HCT116 (cell line): ENCODE results near the gene SUN2. TPM values are rescaled to one million over a fixed set of nuclear protein-coding genes. Genes with fewer than 3 reads are reported as not detected.

Source experiments
- ATAC-seq: fragments of 200-7000 bp; cut with Tn5 transposase; 2 replicates; pipeline ENCODE4 v1.9.1; 2020; ENCODE audit warnings: mild to moderate bottlenecking, moderate library complexity
- BruUV-seq: library from RNA; stranded (reverse); fragments of 400-500 nt; replicated peaks from 2 replicates; lab custom pipeline; 2021; lab: Mats Ljungman, UMichigan
- CTCF ChIA-PET: fragments of 300-600 bp; sonication (Branson Sonifier 250); formaldehyde crosslinking; loops from one replicate; lab custom pipeline; 2021; ENCODE audit warnings: antibody characterized with exemption; lab: Charles Lee
- POLR2A ChIA-PET: fragments of 300-600, 350-600 bp; sonication (Branson Sonifier 250); formaldehyde crosslinking; loops from one replicate; lab custom pipeline; 2021; ENCODE audit warnings: antibody characterized with exemption; lab: Charles Lee
- RAD21 ChIA-PET, 2 experiments: fragments of 300-600 bp; sonication (Branson Sonifier 250); formaldehyde crosslinking; loops; one replicate each; lab custom pipeline; 2023; ENCODE audit warnings: low total read pairs in 2 of 2; ENCODE audit not compliant: uncharacterized antibody in 2 of 2, unreplicated experiment in 2 of 2, low non-redundant PET in 1 of 2; lab: Charles Lee
- DNase-seq: peaks from one replicate; pipeline ENCODE4 v3.0.0-alpha.2; 2010; ENCODE audit warnings: low read depth, low spot score
- H2AFZ ChIP-seq: fragments of 200-600 bp; shearing (Covaris generic), sonication (generic); 2 replicates; pipeline ENCODE4 v1.6.1; 2017; ENCODE audit warnings: low read depth, mixed run types, mixed read lengths, antibody characterized with exemption, low read length; ENCODE audit not compliant: poor library complexity, severe bottlenecking
- H3K27ac ChIP-seq: 2 replicates; pipeline ENCODE4 v1.5.1; 2012; ENCODE audit warnings: low read depth, low read length
- H3K27me3 ChIP-seq: fragments of 200-600 bp; sonication (generic); 2 replicates; pipeline ENCODE4 v1.6.1; 2016; ENCODE audit warnings: mixed run types, low read length, mixed read lengths; ENCODE audit not compliant: insufficient read depth
- H3K36me3 ChIP-seq, 2 experiments: fragments of 200-500 bp in 1 of 2; fragments of 200-600 bp in 1 of 2; sonication (Bioruptor generic) in 1 of 2; sonication (generic) in 1 of 2; 2 replicates each; pipeline versions ENCODE4 v1.5.1 to v1.6.1; 2014 to 2016; ENCODE audit warnings: low read length in 2 of 2, inconsistent platforms in 1 of 2, mixed read lengths in 1 of 2, mixed run types in 1 of 2; ENCODE audit not compliant: insufficient read depth in 2 of 2, control insufficient read depth in 1 of 2
- H3K4me1 ChIP-seq, 2 experiments: fragments of 200-600 bp in 1 of 2; sonication (generic) in 1 of 2; 2 replicates each; pipeline versions ENCODE4 v1.5.1 to v1.6.1; 2012 to 2017; ENCODE audit warnings: low read length in 2 of 2, inconsistent platforms in 1 of 2, mild to moderate bottlenecking in 1 of 2, mixed read lengths in 1 of 2, mixed run types in 1 of 2, moderate library complexity in 1 of 2; ENCODE audit not compliant: insufficient read depth in 2 of 2, control insufficient read depth in 1 of 2
- H3K4me2 ChIP-seq: fragments of 200-600 bp; sonication (generic); 2 replicates; pipeline ENCODE4 v1.6.1; 2017; ENCODE audit warnings: mixed run types, low read length, mixed read lengths
- H3K4me3 ChIP-seq, 2 experiments: fragments of 200-600 bp in 1 of 2; sonication (generic) in 1 of 2; replicated peaks in 1 of 2; 2 replicates each; pipeline ENCODE4 v1.5.1; 2011 to 2016; ENCODE audit warnings: low read length in 2 of 2, control low read depth in 1 of 2, low read depth in 1 of 2, mild to moderate bottlenecking in 1 of 2, mixed read lengths in 1 of 2, mixed run types in 1 of 2
- H3K79me2 ChIP-seq: fragments of 200-600 bp; sonication (generic); 2 replicates; pipeline ENCODE4 v1.6.1; 2017; ENCODE audit warnings: mild to moderate bottlenecking, mixed run types, low read length, moderate library complexity, mixed read lengths; ENCODE audit not compliant: insufficient read depth
- H3K9ac ChIP-seq: fragments of 200-600 bp; sonication (generic); 2 replicates; pipeline ENCODE4 v1.6.1; 2016; ENCODE audit warnings: low read length, mixed read lengths
- H3K9me2 ChIP-seq: fragments of 200-600 bp; sonication (generic), shearing (Covaris generic); 2 replicates; pipeline ENCODE4 v1.6.1; 2017; ENCODE audit warnings: mixed run types, mild to moderate bottlenecking, moderate library complexity; ENCODE audit not compliant: insufficient read depth
- H3K9me3 ChIP-seq, 2 experiments: fragments of 200-500 bp in 1 of 2; fragments of 200-600 bp in 1 of 2; sonication (Bioruptor generic) in 1 of 2; sonication (generic) in 1 of 2; 2 replicates each; pipeline ENCODE4 v1.6.1; 2014 to 2017; ENCODE audit warnings: low read length in 2 of 2, mixed read lengths in 2 of 2, inconsistent platforms in 1 of 2, low read depth in 1 of 2, mild to moderate bottlenecking in 1 of 2, mixed run types in 1 of 2, moderate library complexity in 1 of 2; ENCODE audit not compliant: control insufficient read depth in 1 of 2, insufficient read depth in 1 of 2
- H4K20me1 ChIP-seq: fragments of 200-600 bp; sonication (generic), shearing (Covaris generic); 2 replicates; pipeline ENCODE4 v1.6.1; 2017; ENCODE audit warnings: mixed run types, mild to moderate bottlenecking, moderate library complexity; ENCODE audit not compliant: insufficient read depth
- CBX3 ChIP-seq: IDR thresholded peaks from 2 replicates; pipeline ENCODE4 v1.6.1; 2012; ENCODE audit warnings: low read depth
- EGR1 ChIP-seq: IDR thresholded peaks from 2 replicates; pipeline ENCODE4 v1.6.1; 2012; ENCODE audit warnings: low read depth
- EZH2 ChIP-seq: fragments of 200-600 bp; sonication (generic); IDR thresholded peaks from 2 replicates; pipeline ENCODE4 v1.6.1; 2017; ENCODE audit warnings: antibody characterized with exemption, mixed run types
- POLR2A ChIP-seq: IDR thresholded peaks from 2 replicates; pipeline ENCODE4 v1.7.0; 2011; ENCODE audit warnings: borderline replicate concordance; ENCODE audit not compliant: insufficient read depth, insufficient read length; ENCODE audit errors: extremely low read depth
- POLR2AphosphoS5 ChIP-seq: IDR thresholded peaks from 2 replicates; pipeline ENCODE4 v1.6.1; 2011; ENCODE audit warnings: mild to moderate bottlenecking, low read depth, low read length, moderate library complexity
- SP1 ChIP-seq: IDR thresholded peaks from 2 replicates; pipeline ENCODE4 v1.6.1; 2012; ENCODE audit warnings: low read depth
- SRF ChIP-seq: IDR thresholded peaks from 2 replicates; pipeline ENCODE4 v1.6.1; 2012; ENCODE audit warnings: low read depth
- YY1 ChIP-seq: IDR thresholded peaks from 2 replicates; pipeline ENCODE4 v1.6.1; 2011; ENCODE audit warnings: low read length, low read depth, moderate library complexity, mild to moderate bottlenecking; ENCODE audit not compliant: insufficient replicate concordance; ENCODE audit errors: extremely low read depth
- intact Hi-C: fragments of 100-400 bp; cut with micrococcal nuclease; formaldehyde crosslinking; loops from 2 replicates; pipeline ENCODE4 v1.10.0; 2022
- total RNA-seq: library from RNA; stranded (reverse); gene quantifications from one replicate; pipeline ENCODE4 v1.2.1, GENCODE V29; 2021; ENCODE audit not compliant: unreplicated experiment
- TF ChIP-seq, protein P1 (sequence below): IDR thresholded peaks from 2 replicates; pipeline ENCODE4 v1.6.1; 2011; ENCODE audit warnings: mild to moderate bottlenecking, low read length, moderate library complexity; ENCODE audit not compliant: insufficient replicate concordance; ENCODE audit errors: extremely low read depth

SUN2 gene
- total RNA-seq, 1 experiment from 2014 or later, result 71.6 TPM

DNA sequence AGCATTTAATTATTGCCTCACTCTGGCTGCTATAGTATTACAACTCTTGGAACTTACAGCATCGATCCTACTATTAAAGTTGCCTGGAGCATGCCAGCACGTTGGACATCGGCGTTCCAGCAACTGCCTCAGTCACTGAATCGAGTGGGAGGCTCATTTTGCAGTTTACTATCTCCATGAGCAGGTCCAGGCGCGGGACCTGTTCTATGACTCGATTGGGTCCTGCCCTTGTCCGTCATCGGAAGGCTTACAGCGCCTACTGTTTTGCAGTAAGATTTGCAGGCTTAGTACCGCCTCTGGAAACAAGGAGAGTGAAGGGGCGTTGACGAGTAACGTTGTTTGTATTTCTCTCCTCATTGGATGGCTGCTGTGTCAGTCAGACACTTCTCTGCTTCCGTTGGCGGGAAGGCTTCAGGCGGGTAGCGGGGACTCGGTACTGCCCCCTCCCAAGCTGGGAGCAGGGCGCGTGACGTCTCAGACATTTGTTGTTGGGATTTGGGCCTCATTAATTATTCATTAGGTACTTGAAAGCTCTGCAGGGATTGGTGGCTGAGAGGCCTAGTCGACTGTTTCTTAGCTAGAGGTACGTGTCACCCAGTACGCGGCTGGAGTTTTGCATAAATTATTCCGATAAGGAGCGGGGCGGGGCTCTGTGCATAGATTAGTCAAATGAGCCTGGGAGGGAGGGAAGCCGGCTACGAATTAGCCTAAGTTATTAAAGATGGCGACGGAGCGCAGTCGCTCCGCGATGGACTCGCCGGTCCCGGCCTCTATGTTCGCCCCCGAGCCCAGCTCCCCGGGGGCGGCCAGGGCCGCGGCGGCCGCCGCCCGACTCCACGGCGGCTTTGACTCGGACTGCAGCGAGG lies 50.3 kb downstream of the SUN2 start, which contains the start of gene GTPBP1:
Gene GTPBP1 (plus strand): TSS at position 710 of the 866 bp plus-strand sequence. CDS start 12 bp downstream, at position 722.
- TF ChIP-seq YY1 (peak; percentile 90), POLR2AphosphoS5 (peak; percentile 83), SP1 (peak; percentile 100), POLR2A (peak; percentile 73), EZH2 (no peak), SRF (peak; percentile 65; the same call in 1 of the 2 replicates), EGR1 (no peak), CBX3 (no peak)
- TF ChIP-seq, protein P1, sequence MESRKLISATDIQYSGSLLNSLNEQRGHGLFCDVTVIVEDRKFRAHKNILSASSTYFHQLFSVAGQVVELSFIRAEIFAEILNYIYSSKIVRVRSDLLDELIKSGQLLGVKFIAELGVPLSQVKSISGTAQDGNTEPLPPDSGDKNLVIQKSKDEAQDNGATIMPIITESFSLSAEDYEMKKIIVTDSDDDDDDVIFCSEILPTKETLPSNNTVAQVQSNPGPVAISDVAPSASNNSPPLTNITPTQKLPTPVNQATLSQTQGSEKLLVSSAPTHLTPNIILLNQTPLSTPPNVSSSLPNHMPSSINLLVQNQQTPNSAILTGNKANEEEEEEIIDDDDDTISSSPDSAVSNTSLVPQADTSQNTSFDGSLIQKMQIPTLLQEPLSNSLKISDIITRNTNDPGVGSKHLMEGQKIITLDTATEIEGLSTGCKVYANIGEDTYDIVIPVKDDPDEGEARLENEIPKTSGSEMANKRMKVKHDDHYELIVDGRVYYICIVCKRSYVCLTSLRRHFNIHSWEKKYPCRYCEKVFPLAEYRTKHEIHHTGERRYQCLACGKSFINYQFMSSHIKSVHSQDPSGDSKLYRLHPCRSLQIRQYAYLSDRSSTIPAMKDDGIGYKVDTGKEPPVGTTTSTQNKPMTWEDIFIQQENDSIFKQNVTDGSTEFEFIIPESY, result no peak
- ATAC-seq (peak; percentile 84), DNase-seq (peak; percentile 100)
- Histone ChIP-seq H3K9me3 (no peaks in the 10 kb centered on the region), H3K4me1 (peaks cover 21 to 45% of the 10 kb centered on the region in 2 experiments), H3K27me3 (no peaks in the 10 kb centered on the region), H2AFZ (no peak within 1 kb of the TSS), H3K36me3 (peaks cover 0 to 9% of the 10 kb centered on the region in 2 experiments; a peak in 2 of 4 replicates), H3K4me2 (peak within 1 kb of the TSS; percentile 88), H4K20me1 (no peaks in the 10 kb centered on the region), H3K9me2 (no peaks in the 10 kb centered on the region), H3K4me3 (peak within 1 kb of the TSS; percentile 85 to 91), H3K27ac (peak within 1 kb of the TSS; percentile 84), H3K9ac (peak within 1 kb of the TSS; percentile 93), H3K79me2 (peaks cover 46% of the 10 kb centered on the region)
- ChIA-PET POLR2A (interaction anchor here (0.8 to 1.9 kb wide), 6 partner anchors 9 to 49 kb away, joined by 3 to 14 read pairs (median 5); partner anchors contain the start of gene TOMM22), RAD21 (interaction anchor here (0.6 to 0.9 kb wide), 3 partner anchors 24 to 229 kb away, joined by 3 to 6 read pairs (median 4); partner anchors contain the start of gene TOMM22 (in 1 of the 2)), CTCF (interaction anchor here (0.8 to 1.0 kb wide), 5 partner anchors 19 to 653 kb away, joined by 3 to 4 read pairs (median 4); partner anchors contain the start of gene TOMM22)
- BruUV-seq, result no TSS peak
- intact Hi-C loops, result no loop called here
